ENCODE data around the gene FRS2. TPM values are rescaled to one million over a fixed set of nuclear protein-coding genes. Genes with fewer than 3 reads are reported as not detected.

FRS2 gene
- total RNA-seq, 1 experiment from 2014 or later: 33.7 TPM

DNA sequence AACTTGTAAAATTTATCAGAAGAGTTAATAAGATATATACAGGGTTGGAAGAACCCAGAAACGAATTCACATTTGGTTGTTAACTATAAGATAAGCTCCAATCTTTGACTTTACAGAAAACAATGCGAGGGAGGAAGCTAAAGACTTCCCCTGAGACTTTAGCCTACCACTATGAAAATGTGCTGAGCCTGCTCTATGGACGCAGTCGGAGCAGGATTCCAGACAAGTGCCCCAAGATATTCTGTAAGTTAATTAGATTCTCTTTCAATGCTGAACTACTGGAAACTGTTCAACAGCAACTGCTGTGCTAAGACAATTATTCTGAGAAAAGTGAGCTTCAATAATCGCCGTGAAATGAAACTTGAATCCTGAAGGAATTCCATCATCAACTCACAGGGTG lies 148.9 kb downstream of the FRS2 start:
- TF ChIP-seq, protein P1, sequence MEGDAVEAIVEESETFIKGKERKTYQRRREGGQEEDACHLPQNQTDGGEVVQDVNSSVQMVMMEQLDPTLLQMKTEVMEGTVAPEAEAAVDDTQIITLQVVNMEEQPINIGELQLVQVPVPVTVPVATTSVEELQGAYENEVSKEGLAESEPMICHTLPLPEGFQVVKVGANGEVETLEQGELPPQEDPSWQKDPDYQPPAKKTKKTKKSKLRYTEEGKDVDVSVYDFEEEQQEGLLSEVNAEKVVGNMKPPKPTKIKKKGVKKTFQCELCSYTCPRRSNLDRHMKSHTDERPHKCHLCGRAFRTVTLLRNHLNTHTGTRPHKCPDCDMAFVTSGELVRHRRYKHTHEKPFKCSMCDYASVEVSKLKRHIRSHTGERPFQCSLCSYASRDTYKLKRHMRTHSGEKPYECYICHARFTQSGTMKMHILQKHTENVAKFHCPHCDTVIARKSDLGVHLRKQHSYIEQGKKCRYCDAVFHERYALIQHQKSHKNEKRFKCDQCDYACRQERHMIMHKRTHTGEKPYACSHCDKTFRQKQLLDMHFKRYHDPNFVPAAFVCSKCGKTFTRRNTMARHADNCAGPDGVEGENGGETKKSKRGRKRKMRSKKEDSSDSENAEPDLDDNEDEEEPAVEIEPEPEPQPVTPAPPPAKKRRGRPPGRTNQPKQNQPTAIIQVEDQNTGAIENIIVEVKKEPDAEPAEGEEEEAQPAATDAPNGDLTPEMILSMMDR (conservative IDR thresholded peaks at IDR 0.05): no peak

More for the DNA sequence above, 148.9 kb downstream of the FRS2 start:
- Histone ChIP-seq H2BK120ac (ENCODE audit: low read depth, low read length, poor library complexity, severe bottlenecking) (no peak overlapping the region), H3K23me2 (ENCODE audit: insufficient read length, low read depth, low read length, poor library complexity, severe bottlenecking) (no peaks in the 10 kb centered on the region), H3K14ac (ENCODE audit: insufficient read depth, low read length) (no peak overlapping the region), H3K4ac (ENCODE audit: low read depth, low read length) (no peak overlapping the region), H2AFZ (ENCODE audit: low read length) (no peak overlapping the region), H3K79me2 (ENCODE audit: insufficient read depth, low read length) (no peaks in the 10 kb centered on the region), H3K27me3 (ENCODE audit: insufficient read depth, low read length) (no peaks in the 10 kb centered on the region), H2BK12ac (ENCODE audit: insufficient read length, low read depth, low read length) (no peak overlapping the region), H3K4me1 (ENCODE audit: insufficient read depth, low read length) (no peaks in the 10 kb centered on the region), H3K18ac (ENCODE audit: insufficient read length, low read depth, low read length) (no peak overlapping the region), H3K4me2 (ENCODE audit: insufficient read depth, insufficient read length, low read length) (no peak overlapping the region), H4K5ac (ENCODE audit: insufficient read length, low read depth, low read length) (no peak overlapping the region), H2BK15ac (ENCODE audit: low read depth, low read length) (no peak overlapping the region), H3K23ac (ENCODE audit: insufficient read length, low read depth, low read length) (no peak overlapping the region), H4K20me1 (ENCODE audit: control insufficient read depth, insufficient read depth, insufficient read length) (no peaks in the 10 kb centered on the region), H4K8ac (replicated peaks; ENCODE audit: insufficient read length, low read depth, low read length) (no peak overlapping the region), H3K56ac (ENCODE audit: insufficient read length, low read depth, low read length) (no peak overlapping the region), H2BK20ac (ENCODE audit: low read depth, low read length, poor library complexity, severe bottlenecking) (no peak overlapping the region), H3K9ac (ENCODE audit: extremely low read depth, insufficient read length, low read length) (no peak overlapping the region), H2AK5ac (ENCODE audit: insufficient read length, low read length) (no peak overlapping the region), H3K9me3 (ENCODE audit: control insufficient read depth, low read depth, low read length) (no peaks in the 10 kb centered on the region), H4K91ac (ENCODE audit: insufficient read length, low read depth, low read length) (no peak overlapping the region), H3K27ac (ENCODE audit: insufficient read length, low read depth, low read length) (no peak overlapping the region), H3K79me1 (ENCODE audit: insufficient read depth, low read depth, low read length, poor library complexity, severe bottlenecking) (no peaks in the 10 kb centered on the region), H3T11ph (ENCODE audit: low read length) (no peak overlapping the region), H2BK5ac (ENCODE audit: insufficient read length, low read length) (no peak overlapping the region)
- H3K4me3 Mint-ChIP-seq: no peak overlapping the region
- DNase-seq: no peak
- H3K9me3 Mint-ChIP-seq: no peaks in the 10 kb centered on the region
- no peaks in the 10 kb centered on the region for H3K27me3 Mint-ChIP-seq (ENCODE audit: low read depth)
- H3K4me1 Mint-ChIP-seq: no peaks in the 10 kb centered on the region
- no peaks in the 10 kb centered on the region for H3K36me3 Mint-ChIP-seq (ENCODE audit: insufficient read depth in 1 of 3, low read depth in 3 of 3)
- no CpG with 5 or more reads among the region's 6 CpGs for WGBS (ENCODE audit: extremely low coverage, insufficient read length, low lambda C conversion rate)
- H3K27ac Mint-ChIP-seq: no peak overlapping the region
